CD14-positive monocyte (primary cell): ENCODE results near the gene GRID1. TPM values are rescaled to one million over a fixed set of nuclear protein-coding genes. Genes with fewer than 3 reads are reported as not detected.

Experiments used
- DNase-seq, 3 donors: peaks; one replicate each; pipeline ENCODE4 v3.0.0-alpha.2; 2011 to 2022
- H2AFZ ChIP-seq: 2 replicates; pipeline ENCODE4 v1.6.0; 2012; ENCODE audit warnings: mild to moderate bottlenecking, low read depth, low read length, inconsistent platforms; ENCODE audit not compliant: insufficient read depth, poor library complexity, severe bottlenecking
- H3K27ac ChIP-seq, 2 donors: 1 replicate in 1 of 2; 2 replicates in 1 of 2; pipeline ENCODE4 v1.5.1; 2012 to 2013; ENCODE audit warnings: low read length in 2 of 2, control low read depth in 1 of 2, inconsistent platforms in 1 of 2, low read depth in 1 of 2, mild to moderate bottlenecking in 1 of 2
- H3K27me3 ChIP-seq, 2 donors: one replicate each; pipeline versions ENCODE4 v1.6.0 to v1.6.1; 2011 to 2013; ENCODE audit warnings: low read length in 2 of 2; ENCODE audit not compliant: control insufficient read depth in 2 of 2, insufficient read depth in 2 of 2
- H3K36me3 ChIP-seq, 2 donors: replicated peaks in 1 of 2; 1 replicate in 1 of 2; 2 replicates in 1 of 2; pipeline versions ENCODE4 v1.5.1 to v1.6.1; 2012 to 2013; ENCODE audit warnings: low read length in 2 of 2, control low read depth in 1 of 2, inconsistent platforms in 1 of 2, mild to moderate bottlenecking in 1 of 2; ENCODE audit not compliant: insufficient read depth in 2 of 2, control insufficient read depth in 1 of 2
- H3K4me1 ChIP-seq, 2 donors: 1 replicate in 1 of 2; 2 replicates in 1 of 2; pipeline versions ENCODE4 v1.5.1 to v1.6.1; 2012 to 2013; ENCODE audit warnings: low read length in 2 of 2, control low read depth in 1 of 2, inconsistent platforms in 1 of 2, mild to moderate bottlenecking in 1 of 2, moderate library complexity in 1 of 2; ENCODE audit not compliant: insufficient read depth in 2 of 2, control insufficient read depth in 1 of 2
- H3K4me2 ChIP-seq: replicated peaks from 2 replicates; pipeline ENCODE3; 2012; ENCODE audit warnings: low read length, moderate library complexity, mild to moderate bottlenecking; ENCODE audit not compliant: poor library complexity, severe bottlenecking; ENCODE audit errors: extremely low read depth
- H3K4me3 ChIP-seq, 3 experiments: fragments of 200-600 bp in 1 of 3; sonication (generic) in 1 of 3; replicated peaks in 1 of 3; 1 replicate in 2 of 3; 2 replicates in 1 of 3; pipeline ENCODE4 v1.5.1; 2011 to 2013; ENCODE audit warnings: low read length in 3 of 3, mild to moderate bottlenecking in 3 of 3, control low read depth in 2 of 3, low read depth in 2 of 3, inconsistent platforms in 1 of 3, moderate library complexity in 1 of 3
- H3K79me2 ChIP-seq: 2 replicates; pipeline ENCODE4 v1.6.0; 2012; ENCODE audit warnings: mild to moderate bottlenecking, control low read depth, inconsistent platforms, low read length, moderate library complexity; ENCODE audit not compliant: insufficient read depth
- H3K9ac ChIP-seq: 2 replicates; pipeline ENCODE4 v1.6.0; 2017; ENCODE audit warnings: low read length, mild to moderate bottlenecking; ENCODE audit not compliant: insufficient read depth, poor library complexity, severe bottlenecking
- H3K9me3 ChIP-seq, 2 donors: replicated peaks in 1 of 2; 1 replicate in 1 of 2; 2 replicates in 1 of 2; pipeline versions ENCODE4 v1.5.1 to v1.6.1; 2012 to 2013; ENCODE audit warnings: low read length in 2 of 2, control low read depth in 1 of 2; ENCODE audit not compliant: control insufficient read depth in 1 of 2, insufficient read depth in 1 of 2
- H4K20me1 ChIP-seq: 2 replicates; pipeline ENCODE4 v1.6.0; 2012; ENCODE audit warnings: mild to moderate bottlenecking, low read length, control low read depth, moderate library complexity; ENCODE audit not compliant: insufficient read depth
- H3K27ac Mint-ChIP-seq, 7 donors: one replicate each; pipeline ENCODE4 v1.8.0; 2020; ENCODE audit warnings: mild to moderate bottlenecking in 7 of 7, mixed read lengths in 7 of 7, moderate library complexity in 6 of 7, inconsistent platforms in 2 of 7
- H3K27me3 Mint-ChIP-seq, 3 donors: one replicate each; pipeline ENCODE4 v1.8.0; 2021 to 2022; ENCODE audit warnings: low read depth in 3 of 3, mild to moderate bottlenecking in 3 of 3, mixed read lengths in 3 of 3, moderate library complexity in 3 of 3, inconsistent platforms in 1 of 3
- H3K36me3 Mint-ChIP-seq, 2 donors: one replicate each; pipeline ENCODE4 v1.8.0; 2020; ENCODE audit warnings: mixed read lengths in 2 of 2, inconsistent platforms in 1 of 2, mild to moderate bottlenecking in 1 of 2
- H3K4me1 Mint-ChIP-seq: one replicate; pipeline ENCODE4 v1.8.0; 2020; ENCODE audit warnings: mild to moderate bottlenecking, mixed read lengths
- H3K4me3 Mint-ChIP-seq, 2 donors: one replicate each; pipeline ENCODE4 v1.8.0; 2020; ENCODE audit warnings: mild to moderate bottlenecking in 2 of 2, mixed read lengths in 2 of 2, moderate library complexity in 1 of 2
- H3K9me3 Mint-ChIP-seq, 7 donors: one replicate each; pipeline ENCODE4 v1.8.0; 2020 to 2022; ENCODE audit warnings: mixed read lengths in 7 of 7, mild to moderate bottlenecking in 6 of 7, moderate library complexity in 6 of 7, inconsistent platforms in 2 of 7
- CTCF ChIP-seq: fragments of 200-600 bp; IDR thresholded peaks from one replicate; pipeline ENCODE4 v1.8.0; 2022; ENCODE audit warnings: antibody characterized with exemption, mild to moderate bottlenecking
- WGBS: methylation state at CpG from one replicate; pipeline ENCODE4 v1.1.5; 2013; ENCODE audit warnings: missing lambda C conversion rate; ENCODE audit not compliant: insufficient coverage; 5-methylcytosine and 5-hydroxymethylcytosine counted together
- intact Hi-C, 2 donors: fragments of 100-400 bp; cut with micrococcal nuclease; formaldehyde crosslinking; loops; one replicate each; pipeline versions ENCODE4 v1.15.0 to v1.15.1; 2023
- polyA plus RNA-seq, 3 donors: library from polyadenylated mRNA; depleted of rRNA in 1 of 3; unstranded in 2 of 3; stranded (reverse) in 1 of 3; fragments of 300-500 nt in 2 of 3; fragments of >200 nt in 1 of 3; fragmentation: Illumina TruSeq in 2 of 3; gene quantifications; 1 replicate in 2 of 3; 2 replicates in 1 of 3; pipeline ENCODE4 v1.2.3, GENCODE V29; 2012 to 2021

GRID1 gene
- polyA plus RNA-seq, 3 donors = not detected

- Histone ChIP-seq H3K4me3 (no peak overlapping the region), H3K79me2 (no peaks in the 10 kb centered on the region), H3K27me3 (no peaks in the 10 kb centered on the region), H3K9ac (no peak overlapping the region), H3K9me3 (no peaks in the 10 kb centered on the region), H3K27ac (no peak overlapping the region), H3K36me3 (no peaks in the 10 kb centered on the region), H3K4me2 (no peak overlapping the region), H3K4me1 (no peaks in the 10 kb centered on the region), H2AFZ (no peak overlapping the region), H4K20me1 (no peaks in the 10 kb centered on the region)
- peaks cover 0 to 5% (median 2%) of the 10 kb centered on the region in 7 donors for H3K9me3 Mint-ChIP-seq
- no peak for DNase-seq
- H3K27me3 Mint-ChIP-seq = no peaks in the 10 kb centered on the region
- intact Hi-C loops = no loop called here
- no peak for TF ChIP-seq CTCF
- H3K4me3 Mint-ChIP-seq = no peak overlapping the region
- H3K4me1 Mint-ChIP-seq = no peaks in the 10 kb centered on the region
- 57% methylated on average over 2 of the region's 2 CpGs for WGBS
- H3K27ac Mint-ChIP-seq = no peak overlapping the region
- no peaks in the 10 kb centered on the region for H3K36me3 Mint-ChIP-seq
Observed at GRCh38 chr10:85621562-85621961, 745.0 kb downstream of the GRID1 start.

GRCh38 chr10:85620807-85621206 is 745.8 kb downstream of the GRID1 start:
- Histone ChIP-seq H3K36me3 (no peaks in the 10 kb centered on the region), H3K79me2 (no peaks in the 10 kb centered on the region), H4K20me1 (no peaks in the 10 kb centered on the region), H3K27me3 (no peaks in the 10 kb centered on the region), H3K4me1 (no peaks in the 10 kb centered on the region), H3K4me3 (no peak overlapping the region), H2AFZ (no peak overlapping the region), H3K27ac (no peak overlapping the region), H3K9ac (no peak overlapping the region), H3K9me3 (no peaks in the 10 kb centered on the region), H3K4me2 (no peak overlapping the region)
- TF ChIP-seq CTCF = no peak
- 84% methylated on average over 3 of the region's 3 CpGs for WGBS
- H3K36me3 Mint-ChIP-seq = no peaks in the 10 kb centered on the region
- H3K27ac Mint-ChIP-seq = no peak overlapping the region
- no peaks in the 10 kb centered on the region for H3K4me1 Mint-ChIP-seq
- H3K27me3 Mint-ChIP-seq = no peaks in the 10 kb centered on the region
- DNase-seq = no peak
- H3K4me3 Mint-ChIP-seq = no peak overlapping the region
- H3K9me3 Mint-ChIP-seq = peaks cover 0 to 5% (median 2%) of the 10 kb centered on the region in 7 donors
- intact Hi-C loops = no loop called here
